HCT116 (cell line): ENCODE measurements around the gene ALDOA.

ENCODE experiments used
- ATF3 ChIP-seq: IDR thresholded peaks from 2 replicates; pipeline ENCODE4 v1.6.1; 2012
- CTCF ChIP-seq, 3 experiments: fragments of 200-600 bp in 1 of 3; sonication (generic) in 1 of 3; IDR thresholded peaks in 2 of 3; conservative IDR thresholded peaks in 1 of 3; 2 replicates each; pipeline ENCODE4 v1.5.1; 2012 to 2017; ENCODE audit warnings: low read depth in 2 of 3, low read length in 2 of 3, antibody characterized with exemption in 1 of 3, borderline replicate concordance in 1 of 3, control low read depth in 1 of 3, mild to moderate bottlenecking in 1 of 3, mixed read lengths in 1 of 3, mixed run types in 1 of 3, moderate library complexity in 1 of 3; ENCODE audit not compliant: insufficient read depth in 1 of 3
- POLR2AphosphoS5 ChIP-seq: IDR thresholded peaks from 2 replicates; pipeline ENCODE4 v1.6.1; 2011; ENCODE audit warnings: mild to moderate bottlenecking, low read depth, low read length, moderate library complexity
- RAD21 ChIP-seq: IDR thresholded peaks from 2 replicates; pipeline ENCODE4 v1.6.1; 2012; ENCODE audit warnings: low read depth, mild to moderate bottlenecking
- REST ChIP-seq: IDR thresholded peaks from 2 replicates; pipeline ENCODE4 v1.6.1; 2012; ENCODE audit warnings: low read depth
- SRF ChIP-seq: IDR thresholded peaks from 2 replicates; pipeline ENCODE4 v1.6.1; 2012; ENCODE audit warnings: low read depth
- YY1 ChIP-seq: IDR thresholded peaks from 2 replicates; pipeline ENCODE4 v1.6.1; 2011; ENCODE audit warnings: low read length, low read depth, moderate library complexity, mild to moderate bottlenecking; ENCODE audit not compliant: insufficient replicate concordance; ENCODE audit errors: extremely low read depth
- ZFX ChIP-seq: fragments of 450-650 bp; IDR thresholded peaks from 2 replicates; pipeline ENCODE4 v1.6.1; 2017
- TF ChIP-seq, protein P1 (sequence below): IDR thresholded peaks from 2 replicates; pipeline ENCODE4 v1.6.1; 2012

- TF ChIP-seq POLR2AphosphoS5: no peak
- TF ChIP-seq CTCF (IDR thresholded peaks at IDR 0.05 in 2 of 3, conservative IDR thresholded peaks at IDR 0.05 in 1 of 3; ENCODE audit: borderline replicate concordance in 1 of 3, insufficient read depth in 1 of 3, low read depth in 2 of 3, low read length in 2 of 3): no peak
- TF ChIP-seq ATF3: no peak
- no peak for TF ChIP-seq RAD21
- TF ChIP-seq REST: no peak
- TF ChIP-seq ZFX: no peak
- TF ChIP-seq YY1: no peak
- TF ChIP-seq, protein P1, sequence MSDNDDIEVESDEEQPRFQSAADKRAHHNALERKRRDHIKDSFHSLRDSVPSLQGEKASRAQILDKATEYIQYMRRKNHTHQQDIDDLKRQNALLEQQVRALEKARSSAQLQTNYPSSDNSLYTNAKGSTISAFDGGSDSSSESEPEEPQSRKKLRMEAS: no peak
- TF ChIP-seq SRF: no peak
Observed at GRCh38 chr16:30027588-30028437, 37.7 kb upstream of the ALDOA start.
